ENCODE results near the gene MGAT5B. TPM values are rescaled to one million over a fixed set of nuclear protein-coding genes. Genes with fewer than 3 reads are reported as not detected.

MGAT5B gene
- total and polyA plus RNA-seq, 10 donors: 0.02 to 2.0 (median 0.75) TPM

- 82 to 94% (median 94%) methylated on average over 12 of the region's 12 CpGs for WGBS, 5 donors
- no peak for TF ChIP-seq CTCF (IDR thresholded peaks at IDR 0.05 in 8 of 11, conservative IDR thresholded peaks at IDR 0.05 in 3 of 11)
- TF ChIP-seq POLR2A (IDR thresholded peaks at IDR 0.05): no peak
- no peak for TF ChIP-seq POLR2AphosphoS5 (IDR thresholded peaks at IDR 0.05)
- no peaks in the 10 kb centered on the region for H3K36me3 ChIP-seq
- H3K4me1 ChIP-seq: peaks cover 0 to 18% (median 8%) of the 10 kb centered on the region in 6 donors
- H3K9me3 ChIP-seq: no peaks in the 10 kb centered on the region
- no peak overlapping the region for H3K27ac ChIP-seq
- H3K4me3 ChIP-seq: no peak overlapping the region
- no peak for DNase-seq
- peaks cover 0 to 30% (median 0%) of the 10 kb centered on the region in 7 donors for H3K27me3 ChIP-seq (replicated peaks in 1 of 7)
- intact Hi-C loops (cut with DNase I; ENCODE audit: low total_unique reads): no loop called here
Measured at GRCh38 chr17:76927577-76927976, 59.4 kb downstream of the MGAT5B start.

GRCh38 chr17:76927982-76928381, 59.8 kb downstream of the MGAT5B start:
- Histone ChIP-seq H3K36me3 (no peaks in the 10 kb centered on the region), H3K27me3 (replicated peaks in 1 of 7) (peaks cover 0 to 26% (median 0%) of the 10 kb centered on the region in 7 donors), H3K27ac (no peak overlapping the region), H3K9me3 (no peaks in the 10 kb centered on the region), H3K4me1 (peaks cover 0 to 18% (median 8%) of the 10 kb centered on the region in 6 donors), H3K4me3 (no peak overlapping the region)
- TF ChIP-seq POLR2A (IDR thresholded peaks at IDR 0.05) (no peak), POLR2AphosphoS5 (IDR thresholded peaks at IDR 0.05) (no peak), CTCF (IDR thresholded peaks at IDR 0.05 in 8 of 11, conservative IDR thresholded peaks at IDR 0.05 in 3 of 11) (no peak)
- DNase-seq: no peak
- intact Hi-C loops (cut with DNase I; ENCODE audit: low total_unique reads): no loop called here
- 81 to 85% (median 81%) methylated on average over 4 of the region's 4 CpGs for WGBS, 5 donors

- Histone ChIP-seq H3K4me3 (no peak overlapping the region), H3K27me3 (replicated peaks in 1 of 7) (peaks cover 0 to 18% (median 0%) of the 10 kb centered on the region in 7 donors), H3K27ac (no peak overlapping the region), H3K4me1 (peaks cover 0 to 18% (median 8%) of the 10 kb centered on the region in 6 donors), H3K36me3 (no peaks in the 10 kb centered on the region), H3K9me3 (no peaks in the 10 kb centered on the region)
- TF ChIP-seq POLR2A (IDR thresholded peaks at IDR 0.05) (no peak), CTCF (IDR thresholded peaks at IDR 0.05 in 8 of 11, conservative IDR thresholded peaks at IDR 0.05 in 3 of 11) (no peak), POLR2AphosphoS5 (IDR thresholded peaks at IDR 0.05) (no peak)
- WGBS, 5 donors: 83 to 95% (median 89%) methylated on average over 2 to 3 of the region's 3 CpGs
- intact Hi-C loops (cut with DNase I; ENCODE audit: low total_unique reads): no loop called here
- DNase-seq: no peak
Measured at GRCh38 chr17:76929148-76929547, 60.9 kb downstream of the MGAT5B start.

- intact Hi-C loops (cut with DNase I; ENCODE audit: low total_unique reads): no loop called here
- peaks cover 0 to 18% (median 0%) of the 10 kb centered on the region in 7 donors for H3K27me3 ChIP-seq (replicated peaks in 1 of 7)
- TF ChIP-seq POLR2AphosphoS5 (IDR thresholded peaks at IDR 0.05): no peak
- no peak for TF ChIP-seq POLR2A (IDR thresholded peaks at IDR 0.05)
- TF ChIP-seq CTCF (IDR thresholded peaks at IDR 0.05 in 8 of 11, conservative IDR thresholded peaks at IDR 0.05 in 3 of 11): no peak
- no peak overlapping the region for H3K27ac ChIP-seq
- H3K4me1 ChIP-seq: peaks cover 0 to 18% (median 8%) of the 10 kb centered on the region in 6 donors
- DNase-seq: no peak
- no peaks in the 10 kb centered on the region for H3K9me3 ChIP-seq
- no peak overlapping the region for H3K4me3 ChIP-seq
- WGBS, 5 donors: 49 to 70% (median 57%) methylated on average over 2 of the region's 2 CpGs
- H3K36me3 ChIP-seq: no peaks in the 10 kb centered on the region
Measured at GRCh38 chr17:76929601-76930000, 61.4 kb downstream of the MGAT5B start.
